Measurements from ENCODE around the gene C5orf24. TPM values are rescaled to one million over a fixed set of nuclear protein-coding genes. Genes with fewer than 3 reads are reported as not detected.

Gene C5orf24
- total and polyA plus RNA-seq, 2 donors (not counting 1 experiment from before 2014, with no cell fraction given) = 13.0 to 38.2 TPM

DNA sequence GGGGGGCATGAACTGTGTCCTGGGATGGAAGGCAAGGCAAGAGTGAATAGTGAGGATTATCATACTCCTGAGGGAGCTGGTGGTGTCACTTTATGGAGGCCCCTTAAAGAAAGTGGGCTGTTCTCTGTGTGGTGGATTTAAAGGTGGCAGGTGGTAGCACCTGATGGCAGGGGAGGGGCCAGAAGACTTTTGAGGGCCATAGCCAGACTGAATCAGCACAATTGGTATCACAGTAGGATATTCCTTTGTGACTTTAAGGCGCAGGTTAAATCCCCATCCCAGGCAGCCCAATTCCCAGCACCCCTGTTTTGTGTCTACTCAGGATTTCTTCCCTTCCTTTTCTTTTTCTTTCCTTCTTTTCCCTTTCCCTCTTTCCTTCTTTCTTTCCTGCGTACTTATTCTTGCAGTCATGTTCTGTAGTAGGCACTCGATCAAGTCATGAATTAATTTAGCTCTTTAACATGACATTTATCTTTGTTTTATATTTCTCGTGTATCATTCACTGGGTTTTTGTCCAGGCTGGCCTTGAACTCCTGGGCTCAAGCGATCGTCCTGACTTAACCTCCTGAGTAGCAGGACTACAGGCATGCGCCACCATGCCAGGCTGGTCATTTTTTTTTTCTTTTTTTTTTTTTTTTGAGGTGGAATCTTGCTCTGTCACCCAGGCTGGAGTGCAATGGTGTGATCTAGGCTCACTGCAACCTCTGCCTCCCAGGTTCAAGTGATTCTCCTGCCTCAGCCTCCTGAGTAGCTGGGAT is 48.2 kb downstream of the C5orf24 start:
- no peak overlapping the region for H3K4me2 ChIP-seq (replicated peaks; ENCODE audit: low read depth, low read length, poor library complexity, severe bottlenecking)
- H3K79me2 ChIP-seq (ENCODE audit: control insufficient read depth, insufficient read depth, low read length) = peaks cover 14% of the 10 kb centered on the region
- no peaks in the 10 kb centered on the region for H3K4me1 ChIP-seq (ENCODE audit: control insufficient read depth in 2 of 2, insufficient read depth in 2 of 2, low read length in 2 of 2)
- ChIA-PET CTCF (no interaction called here), POLR2A (interaction anchor here (0.6 kb wide), 1 partner anchor 689 kb away, joined by 5 read pairs; no protein-coding TSS in a partner anchor)
- H3K27ac Mint-ChIP-seq = no peak overlapping the region
- H3K9ac ChIP-seq (ENCODE audit: low read length) = no peak overlapping the region
- H2AFZ ChIP-seq (ENCODE audit: insufficient read depth, low read depth, low read length, poor library complexity, severe bottlenecking) = no peak overlapping the region
- H3K4me3 ChIP-seq (ENCODE audit: control extremely low read depth in 1 of 5, extremely low read depth in 1 of 5, insufficient read depth in 1 of 5, low read depth in 2 of 5, low read length in 4 of 5) = no peak overlapping the region
- H3K9me3 Mint-ChIP-seq (ENCODE audit: insufficient read depth) = no peaks in the 10 kb centered on the region
- no peaks in the 10 kb centered on the region for H3K27me3 Mint-ChIP-seq
- peaks cover 3% of the 10 kb centered on the region for H4K20me1 ChIP-seq (ENCODE audit: control insufficient read depth, insufficient read depth, low read length, poor library complexity, severe bottlenecking)
- no peak overlapping the region for H3K4me3 Mint-ChIP-seq
- ATAC-seq (ENCODE audit: low read depth) = no peak
- TF ChIP-seq, protein P1, sequence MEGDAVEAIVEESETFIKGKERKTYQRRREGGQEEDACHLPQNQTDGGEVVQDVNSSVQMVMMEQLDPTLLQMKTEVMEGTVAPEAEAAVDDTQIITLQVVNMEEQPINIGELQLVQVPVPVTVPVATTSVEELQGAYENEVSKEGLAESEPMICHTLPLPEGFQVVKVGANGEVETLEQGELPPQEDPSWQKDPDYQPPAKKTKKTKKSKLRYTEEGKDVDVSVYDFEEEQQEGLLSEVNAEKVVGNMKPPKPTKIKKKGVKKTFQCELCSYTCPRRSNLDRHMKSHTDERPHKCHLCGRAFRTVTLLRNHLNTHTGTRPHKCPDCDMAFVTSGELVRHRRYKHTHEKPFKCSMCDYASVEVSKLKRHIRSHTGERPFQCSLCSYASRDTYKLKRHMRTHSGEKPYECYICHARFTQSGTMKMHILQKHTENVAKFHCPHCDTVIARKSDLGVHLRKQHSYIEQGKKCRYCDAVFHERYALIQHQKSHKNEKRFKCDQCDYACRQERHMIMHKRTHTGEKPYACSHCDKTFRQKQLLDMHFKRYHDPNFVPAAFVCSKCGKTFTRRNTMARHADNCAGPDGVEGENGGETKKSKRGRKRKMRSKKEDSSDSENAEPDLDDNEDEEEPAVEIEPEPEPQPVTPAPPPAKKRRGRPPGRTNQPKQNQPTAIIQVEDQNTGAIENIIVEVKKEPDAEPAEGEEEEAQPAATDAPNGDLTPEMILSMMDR (IDR thresholded peaks at IDR 0.05) = no peak
- no peak for TF ChIP-seq EZH2 (IDR thresholded peaks at IDR 0.05; ENCODE audit: borderline replicate concordance, insufficient read depth, low read depth, low read length, poor library complexity, severe bottlenecking)
- intact Hi-C loops (cut with micrococcal nuclease) = no loop called here
- H3K27ac ChIP-seq (ENCODE audit: low read length in 2 of 2) = no peak overlapping the region
- H3K9me3 ChIP-seq (ENCODE audit: control extremely low read depth in 1 of 3, control insufficient read depth in 2 of 3, insufficient read depth in 1 of 3, low read length in 2 of 3) = no peaks in the 10 kb centered on the region
- peaks cover 18% of the 10 kb centered on the region for H3K4me1 Mint-ChIP-seq
- peaks cover 10 to 54% of the 10 kb centered on the region in 2 experiments for H3K36me3 ChIP-seq (replicated peaks in 1 of 2; ENCODE audit: control extremely low read depth in 1 of 2, control insufficient read depth in 1 of 2, extremely low read depth in 1 of 2, insufficient read depth in 2 of 2, low read length in 1 of 2)
- no peak for DNase-seq
- no peaks in the 10 kb centered on the region for H3K27me3 ChIP-seq (replicated peaks in 1 of 4; ENCODE audit: control extremely low read depth in 1 of 4, control insufficient read depth in 3 of 4, insufficient read depth in 4 of 4, low read length in 3 of 4)
- 100% methylated on average over 2 of the region's 7 CpGs for WGBS (ENCODE audit: insufficient coverage)
